Bronchial epithelial cell (primary cell): Measurements from ENCODE around the gene PID1. TPM values are rescaled to one million over a fixed set of nuclear protein-coding genes. Genes with fewer than 3 reads are reported as not detected.

Source experiments
- DNase-seq: peaks from one replicate; pipeline ENCODE4 v3.0.0-alpha.2; 2010; ENCODE audit warnings: low read depth
- FAIRE-seq: peaks from 2 replicates; lab custom pipeline; 2011; peaks lifted over from hg19 to GRCh38; lab: Jason Lieb, UNC
- H3K27me3 ChIP-seq: 2 replicates; pipeline ENCODE4 v1.5.1; 2011; ENCODE audit warnings: low read length; ENCODE audit not compliant: control insufficient read depth, insufficient read depth
- H3K36me3 ChIP-seq: 2 replicates; pipeline ENCODE4 v1.5.1; 2011; ENCODE audit warnings: low read length; ENCODE audit not compliant: control insufficient read depth, insufficient read depth
- H3K4me3 ChIP-seq: 2 replicates; pipeline ENCODE4 v1.5.1; 2011; ENCODE audit warnings: mild to moderate bottlenecking, low read depth, low read length, control low read depth
- CTCF ChIP-seq: IDR thresholded peaks from 2 replicates; pipeline ENCODE4 v1.5.1; 2011; ENCODE audit warnings: mild to moderate bottlenecking, moderate library complexity, low read length, control low read depth, inconsistent platforms; ENCODE audit not compliant: insufficient read depth, severe bottlenecking
- total RNA-seq: library from RNA; depleted of rRNA; stranded (reverse); fragments of >200 nt; gene quantifications from 2 replicates; pipeline ENCODE4 v1.2.1, GENCODE V29; 2014

The PID1 gene
- total RNA-seq, 1 donor from 2014 or later = 9.5 TPM

- no peaks in the 10 kb centered on the region for H3K36me3 ChIP-seq
- DNase-seq = no peak
- H3K4me3 ChIP-seq = no peak overlapping the region
- no peak for FAIRE-seq
- H3K27me3 ChIP-seq = no peaks in the 10 kb centered on the region
- no peak for TF ChIP-seq CTCF
Observed at GRCh38 chr2:229181641-229182040, 89.4 kb downstream of the PID1 start.

GRCh38 chr2:229180658-229181057 lies 90.4 kb downstream of the PID1 start:
- FAIRE-seq = no peak
- no peak for TF ChIP-seq CTCF
- Histone ChIP-seq H3K36me3 (no peaks in the 10 kb centered on the region), H3K4me3 (no peak overlapping the region), H3K27me3 (no peaks in the 10 kb centered on the region)
- no peak for DNase-seq

GRCh38 chr2:229179628-229180027 lies 91.5 kb downstream of the PID1 start:
- no peak for TF ChIP-seq CTCF
- H3K36me3 ChIP-seq = no peaks in the 10 kb centered on the region
- no peaks in the 10 kb centered on the region for H3K27me3 ChIP-seq
- DNase-seq = no peak
- H3K4me3 ChIP-seq = no peak overlapping the region
- no peak for FAIRE-seq

GRCh38 chr2:229178706-229179105 lies 92.4 kb downstream of the PID1 start:
- H3K4me3 ChIP-seq = no peak overlapping the region
- TF ChIP-seq CTCF = no peak
- no peak for FAIRE-seq
- no peak for DNase-seq
- H3K36me3 ChIP-seq = no peaks in the 10 kb centered on the region
- no peaks in the 10 kb centered on the region for H3K27me3 ChIP-seq

GRCh38 chr2:229178117-229178516 lies 93.0 kb downstream of the PID1 start:
- DNase-seq (no peak), FAIRE-seq (no peak)
- H3K4me3 ChIP-seq = no peak overlapping the region
- no peaks in the 10 kb centered on the region for H3K27me3 ChIP-seq
- no peak for TF ChIP-seq CTCF
- H3K36me3 ChIP-seq = no peaks in the 10 kb centered on the region

- H3K27me3 ChIP-seq = no peaks in the 10 kb centered on the region
- H3K36me3 ChIP-seq = no peaks in the 10 kb centered on the region
- TF ChIP-seq CTCF = no peak
- no peak overlapping the region for H3K4me3 ChIP-seq
- DNase-seq = no peak
- FAIRE-seq = no peak
Observed at GRCh38 chr2:229176136-229176535, 95.0 kb downstream of the PID1 start.
